ENCODE results near the gene ALPK1. TPM values are rescaled to one million over a fixed set of nuclear protein-coding genes. Genes with fewer than 3 reads are reported as not detected.
"Not testable (repeated sequence)": the region's sequence is repeated elsewhere in the genome, so short reads cannot be mapped to it uniquely, and the experiment has no call there.

Gene ALPK1
- total RNA-seq, 1 donor from 2014 or later, result 36.7 TPM

DNA sequence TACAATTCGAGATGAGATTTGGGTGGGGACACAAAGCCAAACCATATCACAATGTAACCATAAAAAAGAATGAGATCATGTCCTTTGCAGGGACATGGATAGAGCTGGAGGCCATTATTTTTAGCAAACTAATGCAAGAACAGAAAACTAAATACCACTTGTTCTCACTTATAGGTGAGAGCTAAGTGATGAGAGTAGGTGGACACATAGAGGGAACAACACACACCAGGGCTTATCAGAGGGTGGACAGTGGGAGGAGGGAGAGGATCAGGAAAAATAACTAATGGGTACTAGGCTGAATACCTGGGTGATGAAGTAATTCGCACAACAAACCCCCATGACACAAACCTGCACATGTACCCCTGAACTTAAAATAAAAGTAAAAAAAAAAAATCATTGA, 145.1 kb downstream of the ALPK1 start:
- intact Hi-C loops (cut with micrococcal nuclease), result not testable (repeated sequence)

DNA sequence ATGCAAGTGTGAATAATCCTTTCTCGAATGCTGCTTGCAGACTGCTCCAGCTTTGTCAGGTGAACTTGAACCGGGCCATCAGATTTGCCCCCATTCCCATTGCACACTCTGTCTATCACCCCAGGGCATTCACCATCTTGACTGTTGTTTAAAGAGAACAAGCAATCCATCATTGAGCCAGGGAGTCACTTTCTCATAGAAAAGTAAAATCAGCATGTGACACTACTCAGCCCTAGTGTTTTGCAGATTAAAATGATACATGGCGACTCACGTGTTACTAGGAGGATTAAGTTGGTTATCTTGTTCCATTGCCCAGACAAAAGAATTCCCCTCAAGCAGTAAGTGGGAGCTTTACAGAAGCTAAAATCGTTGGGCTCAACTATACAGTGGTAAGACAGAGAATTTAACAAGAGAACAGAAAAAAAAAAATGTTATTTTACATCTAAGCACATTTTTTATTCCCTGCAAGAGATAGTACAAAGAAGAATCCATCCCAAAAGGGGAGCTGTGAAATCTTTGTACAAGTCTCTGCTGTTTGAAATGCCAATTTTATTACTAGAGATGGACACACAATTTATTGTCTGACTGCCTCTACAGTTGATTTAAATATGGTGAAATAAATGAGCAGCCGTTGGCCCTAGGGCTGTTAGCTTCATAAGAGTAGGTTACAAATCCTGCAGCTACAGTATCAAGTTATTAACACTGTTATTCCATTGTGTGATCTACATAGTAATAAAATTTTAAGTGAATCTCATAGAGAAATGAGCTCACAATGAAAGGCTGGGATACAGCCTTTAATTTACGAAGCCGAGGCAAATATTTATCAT, 151.3 kb downstream of the ALPK1 start:
- intact Hi-C loops (cut with micrococcal nuclease), result no loop called here

DNA sequence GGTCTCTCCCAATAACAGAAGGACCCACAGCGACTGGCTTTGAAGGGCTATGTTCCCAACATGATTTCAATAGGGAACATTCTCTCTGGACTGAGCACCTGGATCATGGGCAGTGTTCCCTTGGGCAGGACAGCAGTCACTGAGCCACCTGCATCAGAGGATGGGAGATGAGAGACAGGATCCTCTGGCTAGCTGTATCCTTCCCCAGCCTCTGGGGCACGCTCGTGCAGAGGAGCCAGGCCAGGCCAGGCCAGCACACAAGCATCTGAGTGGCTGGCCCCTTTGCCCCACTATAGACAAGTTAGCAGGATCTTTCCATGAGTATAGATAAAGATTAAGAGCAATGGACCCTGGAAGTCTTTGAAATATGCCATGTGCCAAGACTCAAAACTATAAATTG, 152.5 kb downstream of the ALPK1 start:
- intact Hi-C loops (cut with micrococcal nuclease), result no loop called here

DNA sequence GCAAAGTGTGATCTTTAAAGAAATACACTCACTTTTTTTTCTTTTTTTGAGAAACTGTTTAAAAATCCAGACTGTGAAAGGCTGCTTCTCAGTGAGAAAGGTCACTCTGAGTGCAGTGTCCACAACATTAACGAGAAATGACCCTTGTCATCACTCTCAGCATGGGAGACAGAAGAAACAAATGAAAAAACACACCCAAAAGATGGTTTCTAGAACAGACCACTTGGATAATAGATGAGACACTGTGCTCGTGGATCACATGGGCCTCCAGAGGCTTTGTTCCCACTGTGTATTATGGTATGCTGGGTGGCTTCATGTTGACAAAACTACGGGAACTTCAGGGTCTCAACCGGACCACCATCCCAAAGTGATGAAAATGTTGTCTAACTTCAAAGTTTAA, 153.9 kb downstream of the ALPK1 start:
- intact Hi-C loops (cut with micrococcal nuclease), result no loop called here

DNA sequence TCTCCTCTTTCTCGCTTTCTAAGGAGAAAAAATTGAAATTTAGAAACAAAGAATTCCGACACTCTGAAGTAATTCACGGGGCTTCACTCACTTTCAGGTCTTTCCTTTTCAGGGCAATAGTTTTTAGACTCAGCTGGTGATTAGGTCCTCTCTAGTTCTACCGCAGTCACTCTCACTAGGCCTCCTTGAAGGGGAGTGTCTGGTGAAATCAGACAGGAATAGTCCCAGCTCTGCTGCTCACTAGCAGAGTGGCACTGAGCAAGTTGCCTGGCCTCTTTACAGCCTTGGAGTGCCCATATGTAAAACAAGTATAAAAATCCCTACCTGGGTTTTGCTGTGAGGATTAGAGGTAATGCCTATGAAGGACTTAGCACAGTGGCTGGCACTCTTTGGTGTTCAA, 154.7 kb downstream of the ALPK1 start:
- intact Hi-C loops (cut with micrococcal nuclease), result no loop called here

DNA sequence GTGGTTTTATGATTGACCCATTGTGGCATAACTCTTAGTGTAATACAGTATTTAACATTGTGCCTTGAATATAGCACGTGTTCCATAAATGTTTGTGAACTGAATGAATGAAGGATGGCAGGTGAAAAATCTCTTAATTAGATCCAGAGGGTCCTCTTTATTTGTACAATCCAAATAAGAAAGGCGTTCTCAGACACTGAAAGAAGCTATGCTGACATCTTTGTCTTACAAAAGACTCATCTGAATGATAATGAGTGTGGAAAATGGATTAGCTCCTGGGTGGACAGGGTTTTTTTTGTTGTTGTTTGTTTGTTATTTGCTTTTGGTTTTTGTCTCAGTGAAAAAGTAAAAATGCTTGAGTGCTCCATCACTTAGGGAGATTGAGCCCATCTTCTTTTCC, 156.2 kb downstream of the ALPK1 start:
- intact Hi-C loops (cut with micrococcal nuclease), result no loop called here

DNA sequence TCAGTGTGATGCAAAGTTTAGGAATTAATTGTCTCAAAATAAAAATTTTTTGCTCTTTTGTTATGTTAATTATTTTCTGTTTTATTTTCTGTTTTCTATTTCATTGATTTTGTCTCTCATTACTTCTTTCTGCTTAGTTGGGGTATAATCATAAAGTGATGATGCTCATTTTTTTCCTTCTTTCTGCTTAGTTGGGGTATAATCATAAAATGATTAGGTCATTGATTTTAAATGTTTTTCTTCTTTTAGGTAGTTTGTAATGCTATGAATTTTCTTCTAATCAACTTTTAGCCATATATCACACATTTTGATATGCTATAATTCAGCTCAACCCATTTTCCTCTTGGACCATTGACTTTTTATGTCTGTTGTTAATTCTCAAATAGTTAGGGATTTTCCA, 175.1 kb downstream of the ALPK1 start:
- intact Hi-C loops (cut with micrococcal nuclease), result no loop called here

DNA sequence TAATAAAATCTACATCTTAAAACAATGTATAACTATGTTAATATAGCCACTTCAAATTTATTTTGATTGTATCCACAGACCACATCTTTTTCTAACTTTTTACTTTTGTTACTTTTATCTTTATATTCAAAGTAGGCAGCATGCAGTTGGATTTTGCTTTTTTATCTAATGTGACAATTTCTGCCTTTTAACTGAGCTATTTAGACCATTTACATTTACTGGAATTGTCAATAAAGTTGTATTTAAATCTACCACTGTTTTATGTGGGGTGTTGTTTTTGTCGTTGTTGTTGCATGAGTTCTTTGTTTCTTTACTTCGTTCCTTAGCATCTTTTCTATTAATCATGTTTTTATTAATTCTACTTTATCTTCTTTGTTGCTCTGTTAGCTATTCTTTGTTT, 176.8 kb downstream of the ALPK1 start:
- intact Hi-C loops (cut with micrococcal nuclease), result no loop called here

DNA sequence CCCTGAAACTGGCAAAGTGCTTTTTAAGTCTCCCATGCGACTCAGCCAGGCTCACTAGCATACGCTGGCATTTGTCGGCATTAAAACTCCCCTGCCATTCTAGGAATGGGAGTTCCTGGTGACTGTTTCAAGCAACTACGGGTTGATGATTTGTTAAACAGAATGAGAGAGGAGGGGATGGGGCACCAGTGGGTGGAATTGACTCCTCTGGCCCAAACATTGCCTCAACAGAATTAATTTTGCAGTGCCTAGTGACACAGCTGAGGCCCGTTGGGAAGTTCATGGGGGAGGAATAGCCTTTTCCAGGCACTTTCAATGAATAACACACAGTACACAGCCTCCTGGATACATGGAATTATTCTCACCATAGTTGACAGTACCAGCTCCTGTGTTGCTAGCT, 188.8 kb downstream of the ALPK1 start:
- intact Hi-C loops (cut with micrococcal nuclease), result no loop called here

DNA sequence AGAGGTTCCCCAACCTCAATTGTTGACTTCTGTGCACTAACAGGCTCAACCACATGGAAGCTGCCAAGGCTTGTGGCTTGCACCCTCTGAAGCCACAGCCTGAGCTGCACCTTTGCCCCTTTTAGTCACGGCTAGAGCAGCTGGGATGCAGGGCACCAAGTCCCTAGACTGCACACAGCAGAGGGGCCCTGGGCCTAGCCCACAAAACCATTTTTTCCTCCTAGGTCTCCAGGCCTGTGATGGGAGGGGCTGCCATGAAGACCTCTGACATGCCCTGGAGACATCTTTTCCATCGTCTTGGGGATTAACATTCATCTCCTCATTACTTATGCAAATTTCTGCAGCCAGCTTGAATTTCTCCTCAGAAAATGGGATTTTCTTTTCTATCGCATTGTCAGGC, 193.6 kb downstream of the ALPK1 start:
- intact Hi-C loops (cut with micrococcal nuclease), result not testable (repeated sequence)

Other genes starting within 250 kb of the ALPK1 start
- 2.0 and 2.2 TPM in 2 replicates for gene FAM241A, start 151.9 kb upstream of the ALPK1 start, total RNA-seq
- gene AP1AR, start 65.6 kb upstream of the ALPK1 start, total RNA-seq, result 14.6 and 14.9 TPM in 2 replicates
- 46.6 and 46.7 TPM in 2 replicates for gene TIFA, start 11.5 kb upstream of the ALPK1 start, total RNA-seq
- not detected in 2 replicates for gene NEUROG2, start 218.8 kb downstream of the ALPK1 start, total RNA-seq

Measured in T-helper 1 cell treated with Interleukin-12 subunit alpha and Interleukin-12 subunit beta and Interleukin-4 antibody, amounts not matched to agents 30 ng/mL and 1 ng/mL, for 36 hours (primary cell).